Tibial nerve (tissue), 4 donors: ENCODE data around the gene UBE2L3. TPM values are rescaled to one million over a fixed set of nuclear protein-coding genes. Genes with fewer than 3 reads are reported as not detected.

ENCODE experiments used
- DNase-seq, 2 donors: peaks; one replicate each; pipeline ENCODE4 v3.0.0-alpha.2; 2019; ENCODE audit warnings: low spot score in 2 of 2
- H3K27ac ChIP-seq, 4 donors: fragments of 200-600 bp; sonication (generic) in 3 of 4; one replicate each; pipeline ENCODE4 v1.5.1; 2017 to 2019; ENCODE audit warnings: mild to moderate bottlenecking in 1 of 4
- H3K27me3 ChIP-seq, 2 donors: fragments of 200-600 bp; sonication (generic) in 1 of 2; one replicate each; pipeline versions ENCODE4 v1.5.1 to v1.6.0; 2017 to 2019
- H3K36me3 ChIP-seq, 3 donors: fragments of 200-600 bp; sonication (generic); one replicate each; pipeline ENCODE4 v1.5.1; 2018 to 2019
- H3K4me1 ChIP-seq, 4 donors: fragments of 200-600 bp; sonication (generic) in 3 of 4; one replicate each; pipeline ENCODE4 v1.5.1; 2017 to 2019
- H3K4me3 ChIP-seq, 4 donors: fragments of 200-600 bp; sonication (generic) in 3 of 4; one replicate each; pipeline ENCODE4 v1.5.1; 2017 to 2019; ENCODE audit warnings: mild to moderate bottlenecking in 1 of 4, moderate library complexity in 1 of 4
- H3K9me3 ChIP-seq, 4 donors: fragments of 200-600 bp; sonication (generic) in 3 of 4; one replicate each; pipeline ENCODE4 v1.5.1; 2017 to 2019
- EP300 ChIP-seq, 2 donors: sonication (generic); formaldehyde crosslinking; IDR thresholded peaks; one replicate each; pipeline ENCODE4 v1.6.1; 2017; ENCODE audit warnings: antibody characterized with exemption in 2 of 2, mild to moderate bottlenecking in 1 of 2
- POLR2A ChIP-seq, 2 donors: fragments of 450-650 bp; IDR thresholded peaks; one replicate each; pipeline ENCODE4 v1.6.1; 2017; ENCODE audit warnings: antibody characterized with exemption in 2 of 2, mild to moderate bottlenecking in 2 of 2, moderate library complexity in 2 of 2
- WGBS, 2 donors: methylation state at CpG; one replicate each; pipeline ENCODE4 v1.1.5; 2018; 5-methylcytosine and 5-hydroxymethylcytosine counted together
- total RNA-seq, 4 donors: library from RNA; depleted of rRNA; stranded (reverse); fragments of >200 nt; gene quantifications; one replicate each; pipeline ENCODE4 v1.1.0, GENCODE V29; 2016
- TF ChIP-seq, protein P1 (sequence below), 5 experiments: fragments of 200-600 bp in 3 of 5; fragments of 450-650 bp in 2 of 5; sonication (generic) in 3 of 5; IDR thresholded peaks; one replicate each; pipeline ENCODE4 v1.5.1; 2016 to 2019; ENCODE audit warnings: antibody characterized with exemption in 5 of 5, mild to moderate bottlenecking in 3 of 5, moderate library complexity in 2 of 5

Gene UBE2L3
- total RNA-seq, 4 donors from 2014 or later: 32.0 to 45.0 (median 37.8) TPM

GRCh38 chr22:21639359-21639758, 71.8 kb downstream of the UBE2L3 start:
- TF ChIP-seq POLR2A (IDR thresholded peaks at IDR 0.05) (no peak), EP300 (IDR thresholded peaks at IDR 0.05) (no peak)
- TF ChIP-seq, protein P1, sequence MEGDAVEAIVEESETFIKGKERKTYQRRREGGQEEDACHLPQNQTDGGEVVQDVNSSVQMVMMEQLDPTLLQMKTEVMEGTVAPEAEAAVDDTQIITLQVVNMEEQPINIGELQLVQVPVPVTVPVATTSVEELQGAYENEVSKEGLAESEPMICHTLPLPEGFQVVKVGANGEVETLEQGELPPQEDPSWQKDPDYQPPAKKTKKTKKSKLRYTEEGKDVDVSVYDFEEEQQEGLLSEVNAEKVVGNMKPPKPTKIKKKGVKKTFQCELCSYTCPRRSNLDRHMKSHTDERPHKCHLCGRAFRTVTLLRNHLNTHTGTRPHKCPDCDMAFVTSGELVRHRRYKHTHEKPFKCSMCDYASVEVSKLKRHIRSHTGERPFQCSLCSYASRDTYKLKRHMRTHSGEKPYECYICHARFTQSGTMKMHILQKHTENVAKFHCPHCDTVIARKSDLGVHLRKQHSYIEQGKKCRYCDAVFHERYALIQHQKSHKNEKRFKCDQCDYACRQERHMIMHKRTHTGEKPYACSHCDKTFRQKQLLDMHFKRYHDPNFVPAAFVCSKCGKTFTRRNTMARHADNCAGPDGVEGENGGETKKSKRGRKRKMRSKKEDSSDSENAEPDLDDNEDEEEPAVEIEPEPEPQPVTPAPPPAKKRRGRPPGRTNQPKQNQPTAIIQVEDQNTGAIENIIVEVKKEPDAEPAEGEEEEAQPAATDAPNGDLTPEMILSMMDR (IDR thresholded peaks at IDR 0.05): no peak
- Histone ChIP-seq H3K36me3 (peaks cover 0 to 14% (median 0%) of the 10 kb centered on the region in 3 donors), H3K27me3 (no peaks in the 10 kb centered on the region), H3K4me1 (peaks cover 0 to 24% (median 8%) of the 10 kb centered on the region in 4 donors), H3K9me3 (no peaks in the 10 kb centered on the region), H3K4me3 (no peak overlapping the region), H3K27ac (no peak overlapping the region)
- WGBS, 2 donors: 67 to 70% methylated on average over 4 of the region's 4 CpGs
- DNase-seq: no peak

- H3K27ac ChIP-seq: no peak overlapping the region
- 83 to 87% methylated on average over 5 of the region's 5 CpGs for WGBS, 2 donors
- H3K27me3 ChIP-seq: no peaks in the 10 kb centered on the region
- TF ChIP-seq EP300 (IDR thresholded peaks at IDR 0.05): no peak
- H3K4me1 ChIP-seq: peaks cover 0 to 24% (median 8%) of the 10 kb centered on the region in 4 donors
- H3K36me3 ChIP-seq: peaks cover 0 to 27% (median 0%) of the 10 kb centered on the region in 3 donors
- no peak overlapping the region for H3K4me3 ChIP-seq
- no peak for DNase-seq
- H3K9me3 ChIP-seq: no peaks in the 10 kb centered on the region
Measured at GRCh38 chr22:21640810-21641209, 73.3 kb downstream of the UBE2L3 start.

- no peaks in the 10 kb centered on the region for H3K27me3 ChIP-seq
- H3K4me1 ChIP-seq: peaks cover 0 to 24% (median 8%) of the 10 kb centered on the region in 4 donors
- H3K27ac ChIP-seq: peak overlapping the region in 1 of 4 donors; percentile 66
- no peaks in the 10 kb centered on the region for H3K9me3 ChIP-seq
- peaks cover 0 to 31% (median 0%) of the 10 kb centered on the region in 3 donors for H3K36me3 ChIP-seq
- TF ChIP-seq, protein P1 (IDR thresholded peaks at IDR 0.05): peak in 4 of 5 experiments; percentile 7 to 38 (median 29)
- no peak for TF ChIP-seq POLR2A (IDR thresholded peaks at IDR 0.05)
- peak overlapping the region; percentile 42 to 86 (median 66) for H3K4me3 ChIP-seq
- peak in 1 of 2 donors; percentile 43 for DNase-seq
- 5 to 9% methylated on average over 7 to 9 of the region's 9 CpGs for WGBS, 2 donors
Measured at GRCh38 chr22:21641417-21641788, 73.9 kb downstream of the UBE2L3 start.

DNA sequence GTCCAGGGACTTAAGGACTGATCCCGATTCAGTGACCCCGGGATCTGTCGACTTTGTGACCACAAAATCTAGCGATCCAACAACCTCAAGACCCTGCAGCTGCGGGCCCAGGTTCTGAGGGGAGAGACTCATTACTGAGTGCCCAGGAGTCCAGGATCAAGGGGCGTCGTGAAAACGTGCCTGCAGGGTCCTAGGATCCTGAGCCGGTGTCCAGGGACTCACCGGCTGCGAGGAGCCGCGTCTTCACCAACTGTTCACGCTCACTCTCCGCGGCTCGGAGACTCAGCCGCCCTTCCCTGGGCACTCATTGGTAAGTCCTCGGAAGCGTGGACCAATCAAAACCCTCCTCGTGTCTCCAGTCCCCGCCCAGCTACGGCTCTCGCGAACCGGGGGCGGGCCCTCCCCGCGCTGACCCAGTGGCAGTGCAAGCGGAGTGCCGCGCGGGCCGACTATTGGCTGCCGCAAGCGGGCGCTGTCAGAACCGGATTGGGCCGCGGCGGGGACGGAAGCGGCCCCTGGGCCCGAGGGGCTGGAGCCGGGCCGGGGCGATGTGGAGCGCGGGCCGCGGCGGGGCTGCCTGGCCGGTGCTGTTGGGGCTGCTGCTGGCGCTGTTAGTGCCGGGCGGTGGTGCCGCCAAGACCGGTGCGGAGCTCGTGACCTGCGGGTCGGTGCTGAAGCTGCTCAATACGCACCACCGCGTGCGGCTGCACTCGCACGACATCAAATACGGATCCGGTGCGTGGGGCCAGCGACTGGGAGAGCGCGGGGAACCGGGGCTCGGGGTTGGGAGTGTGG, 74.5 kb downstream of the UBE2L3 start, which contains the start of gene SDF2L1:
TSS of gene SDF2L1 (plus strand) at position 514 of the 795 bp plus-strand sequence. CDS start at position 549, 35 bp downstream.
- Histone ChIP-seq H3K9me3 (no peaks in the 10 kb centered on the region), H3K4me3 (peak within 1 kb of the TSS; percentile 65 to 86 (median 74)), H3K27ac (peak within 1 kb of the TSS in 3 of 4 donors; percentile 53 to 75 (median 74)), H3K4me1 (peaks cover 0 to 29% (median 8%) of the 10 kb centered on the region in 4 donors), H3K27me3 (no peaks in the 10 kb centered on the region), H3K36me3 (peaks cover 0 to 27% (median 0%) of the 10 kb centered on the region in 3 donors)
- peak in 1 of 2 donors; percentile 37 for TF ChIP-seq EP300 (IDR thresholded peaks at IDR 0.05)
- TF ChIP-seq, protein P1 (IDR thresholded peaks at IDR 0.05): peak in 4 of 5 experiments; percentile 31 to 66 (median 59)
- peak in 1 of 2 donors; percentile 69 for TF ChIP-seq POLR2A (IDR thresholded peaks at IDR 0.05)
- WGBS, 2 donors: 1% methylated on average over 53 to 74 of the region's 76 CpGs
- peak; percentile 98 for DNase-seq

- H3K27me3 ChIP-seq: no peaks in the 10 kb centered on the region
- peaks cover 0 to 31% (median 0%) of the 10 kb centered on the region in 3 donors for H3K36me3 ChIP-seq
- no peaks in the 10 kb centered on the region for H3K9me3 ChIP-seq
- H3K27ac ChIP-seq: peak overlapping the region in 3 of 4 donors; percentile 53 to 75 (median 74)
- DNase-seq: no peak
- H3K4me3 ChIP-seq: peak overlapping the region; percentile 65 to 86 (median 74)
- TF ChIP-seq, protein P1 (IDR thresholded peaks at IDR 0.05): peak; percentile 34 to 52 (median 40)
- TF ChIP-seq POLR2A (IDR thresholded peaks at IDR 0.05): no peak
- H3K4me1 ChIP-seq: peaks cover 0 to 29% (median 8%) of the 10 kb centered on the region in 4 donors
- 1% methylated on average over 41 to 56 of the region's 56 CpGs for WGBS, 2 donors
Measured at GRCh38 chr22:21642584-21643448, 75.3 kb downstream of the UBE2L3 start.
